Fibroblast of pulmonary artery (primary cell): ENCODE results near the gene MFAP3.

Source experiments
- DNase-seq: peaks from one replicate; pipeline ENCODE4 v3.0.0-alpha.2; 2010; ENCODE audit warnings: low read depth
- H3K4me3 ChIP-seq: replicated peaks from 2 replicates; pipeline ENCODE4 v1.5.1; 2011; ENCODE audit warnings: low read depth, mild to moderate bottlenecking, control low read depth, low read length, moderate library complexity
- CTCF ChIP-seq: IDR thresholded peaks from 2 replicates; pipeline ENCODE4 v1.5.1; 2011; ENCODE audit warnings: mild to moderate bottlenecking, control low read depth, low read length, inconsistent platforms; ENCODE audit errors: missing control alignments

Gene MFAP3

GRCh38 chr5:154034944-154035343, 3.8 kb upstream of the MFAP3 start:
- no peak for TF ChIP-seq CTCF
- DNase-seq: no peak
- H3K4me3 ChIP-seq: no peak overlapping the region

DNA sequence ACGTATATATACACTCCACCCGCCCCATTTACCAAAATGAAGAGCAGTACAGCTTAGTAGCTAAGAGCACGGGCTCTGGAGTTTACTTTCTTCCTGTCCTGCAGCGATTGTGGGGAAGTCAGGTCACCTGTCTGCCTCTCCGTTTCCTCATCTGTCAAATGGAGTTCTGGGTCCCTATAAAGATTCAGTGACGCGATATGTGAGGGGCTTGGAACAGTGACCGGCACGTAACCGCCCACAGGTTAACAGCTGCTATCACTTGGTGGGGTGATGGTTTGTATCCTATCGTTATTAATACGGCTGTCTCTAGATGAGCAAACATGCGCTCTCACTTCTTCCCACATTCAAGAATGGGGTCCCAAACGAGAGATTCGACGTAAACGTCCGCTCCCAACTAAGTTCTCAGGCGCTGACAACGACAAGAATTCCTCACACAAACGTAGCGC, 483 bp upstream of the MFAP3 start:
- DNase-seq: no peak
- H3K4me3 ChIP-seq: peak overlapping the region; percentile 84
- no peak for TF ChIP-seq CTCF

DNA sequence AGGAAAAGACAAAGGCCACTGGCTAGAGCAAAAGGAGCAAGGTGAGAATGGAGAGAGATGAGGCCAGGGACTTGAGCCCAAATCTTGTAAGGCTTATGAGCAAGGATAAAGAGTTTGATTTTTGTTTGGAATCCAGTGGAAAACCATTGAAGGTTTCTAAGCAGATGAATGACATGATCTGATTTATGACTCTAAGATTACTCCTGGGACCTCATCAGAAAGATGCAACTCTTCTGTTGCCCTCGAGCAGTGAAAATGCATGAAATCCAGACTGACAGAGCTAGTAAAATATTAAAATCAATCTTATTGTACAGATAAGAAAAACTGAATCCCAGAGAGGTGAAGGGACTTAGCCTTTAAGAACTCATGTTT, 677 bp downstream of the MFAP3 start:
- DNase-seq: no peak
- TF ChIP-seq CTCF: no peak
- peak overlapping the region; percentile 84 for H3K4me3 ChIP-seq

DNA sequence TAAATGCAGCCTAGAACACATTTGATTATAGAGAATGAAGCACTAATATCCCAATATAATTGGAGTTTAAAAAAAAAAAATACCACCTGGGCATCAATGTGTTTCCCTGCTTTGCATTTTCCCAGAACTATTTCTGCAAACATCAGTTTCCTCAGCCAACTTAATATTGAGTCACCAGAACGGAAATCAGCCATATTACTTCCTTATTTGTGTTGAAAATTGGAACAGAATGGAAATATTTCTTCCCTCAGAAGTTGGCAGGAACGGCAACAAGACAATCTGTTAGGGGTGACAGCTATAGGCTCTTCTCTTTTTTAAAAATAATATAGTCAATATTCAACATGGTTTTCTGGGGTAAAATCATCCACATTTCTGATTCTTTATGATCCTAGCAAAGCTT, 4.0 kb downstream of the MFAP3 start:
- TF ChIP-seq CTCF: no peak
- H3K4me3 ChIP-seq: no peak overlapping the region
- peak; percentile 69 for DNase-seq

DNA sequence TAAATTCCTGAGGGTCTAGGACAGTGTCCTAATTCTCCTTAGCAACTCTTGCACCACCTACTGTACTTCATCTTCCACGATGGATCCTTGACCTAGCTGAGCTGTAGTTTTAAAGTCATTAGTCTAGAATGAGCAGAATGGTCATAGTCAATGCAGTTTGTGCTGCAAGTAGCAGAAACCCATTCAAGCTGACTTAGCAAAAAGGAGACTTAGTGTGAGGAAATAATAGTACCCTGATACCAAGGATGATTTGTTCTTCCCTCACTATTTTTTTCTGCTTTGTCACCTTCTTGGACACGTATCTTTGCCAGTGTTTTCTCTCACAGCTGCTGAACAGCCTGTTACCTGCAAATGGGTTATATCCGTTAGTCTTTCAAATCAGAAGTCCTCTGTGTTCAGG, 5.3 kb downstream of the MFAP3 start:
- TF ChIP-seq CTCF: no peak
- DNase-seq: no peak

DNA sequence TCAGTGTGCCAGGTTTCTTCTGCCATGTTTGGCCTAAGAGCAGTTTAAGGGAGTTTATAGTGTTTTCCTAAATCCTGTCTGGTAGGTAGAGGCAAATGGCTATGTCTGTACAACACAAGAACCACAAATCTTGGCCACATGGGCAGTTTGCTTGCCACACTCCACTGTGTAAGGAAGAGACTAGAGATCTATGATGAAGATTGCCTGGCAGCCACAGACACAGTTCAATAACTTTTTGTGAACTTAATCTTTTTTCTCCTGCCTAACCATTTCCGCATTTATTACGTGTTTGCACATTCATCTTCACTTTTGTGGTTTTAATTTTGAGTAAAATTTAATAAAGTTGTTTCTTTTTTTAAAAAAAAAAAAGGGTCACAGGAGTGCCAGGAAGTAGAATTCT, 5.8 kb downstream of the MFAP3 start:
- H3K4me3 ChIP-seq: no peak overlapping the region
- DNase-seq: no peak
- TF ChIP-seq CTCF: no peak

More for the DNA sequence above, 5.3 kb downstream of the MFAP3 start:
- no peak overlapping the region for H3K4me3 ChIP-seq

DNA sequence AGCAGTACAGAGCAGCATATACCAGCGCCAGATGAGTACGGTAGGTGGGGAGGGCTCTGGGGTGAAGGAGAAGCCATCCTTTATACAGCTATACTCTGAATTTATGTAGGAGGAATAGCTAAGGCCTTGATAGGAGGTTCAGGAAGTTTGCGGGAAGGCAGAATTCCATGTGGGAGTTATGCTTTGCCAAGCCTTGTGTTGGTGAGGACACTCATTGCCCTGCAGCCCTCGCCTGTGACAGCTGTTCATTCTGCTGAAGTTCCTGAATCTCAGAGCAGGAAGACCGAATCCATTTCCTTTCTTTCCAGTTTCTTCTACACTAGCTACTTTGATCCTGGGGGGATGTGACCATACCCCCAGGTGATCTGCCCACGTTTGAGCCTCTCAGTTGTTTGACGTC, 7.7 kb downstream of the MFAP3 start:
- no peak for TF ChIP-seq CTCF
- peak; percentile 16 for DNase-seq
- no peak overlapping the region for H3K4me3 ChIP-seq
